ENCODE data around the gene SLC22A7.

- no peak for TF ChIP-seq POLR2A (IDR thresholded peaks at IDR 0.05)
- TF ChIP-seq, protein P1, sequence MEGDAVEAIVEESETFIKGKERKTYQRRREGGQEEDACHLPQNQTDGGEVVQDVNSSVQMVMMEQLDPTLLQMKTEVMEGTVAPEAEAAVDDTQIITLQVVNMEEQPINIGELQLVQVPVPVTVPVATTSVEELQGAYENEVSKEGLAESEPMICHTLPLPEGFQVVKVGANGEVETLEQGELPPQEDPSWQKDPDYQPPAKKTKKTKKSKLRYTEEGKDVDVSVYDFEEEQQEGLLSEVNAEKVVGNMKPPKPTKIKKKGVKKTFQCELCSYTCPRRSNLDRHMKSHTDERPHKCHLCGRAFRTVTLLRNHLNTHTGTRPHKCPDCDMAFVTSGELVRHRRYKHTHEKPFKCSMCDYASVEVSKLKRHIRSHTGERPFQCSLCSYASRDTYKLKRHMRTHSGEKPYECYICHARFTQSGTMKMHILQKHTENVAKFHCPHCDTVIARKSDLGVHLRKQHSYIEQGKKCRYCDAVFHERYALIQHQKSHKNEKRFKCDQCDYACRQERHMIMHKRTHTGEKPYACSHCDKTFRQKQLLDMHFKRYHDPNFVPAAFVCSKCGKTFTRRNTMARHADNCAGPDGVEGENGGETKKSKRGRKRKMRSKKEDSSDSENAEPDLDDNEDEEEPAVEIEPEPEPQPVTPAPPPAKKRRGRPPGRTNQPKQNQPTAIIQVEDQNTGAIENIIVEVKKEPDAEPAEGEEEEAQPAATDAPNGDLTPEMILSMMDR (IDR thresholded peaks at IDR 0.05) = no peak
Observed at GRCh38 chr6:43268782-43269272, 29.2 kb upstream of the SLC22A7 start.
